ENCODE results near the gene KAT7.
"Not testable (repeated sequence)": the region's sequence is repeated elsewhere in the genome, so short reads cannot be mapped to it uniquely, and the experiment has no call there.

The KAT7 gene

GRCh38 chr17:49788478-49789242 is at the start of gene KAT7:
KAT7 (plus strand) TSS chr17:49788681; CDS start chr17:49788835, 154 bp downstream.
- peak; percentile 99 for DNase-seq

GRCh38 chr17:49739641-49740271 is 48.7 kb upstream of the KAT7 start:
- DNase-seq, result peak; percentile 70

GRCh38 chr17:49741009-49741691 is 47.3 kb upstream of the KAT7 start:
- no peak for DNase-seq

- DNase-seq, result no peak
Observed at GRCh38 chr17:49741692-49742076, 46.8 kb upstream of the KAT7 start.

GRCh38 chr17:49742166-49742638 is 46.3 kb upstream of the KAT7 start:
- no peak for DNase-seq

GRCh38 chr17:49745175-49746139 is 43.0 kb upstream of the KAT7 start:
- no peak for DNase-seq

- DNase-seq, result no peak
Observed at GRCh38 chr17:49746791-49747490, 41.5 kb upstream of the KAT7 start.

- DNase-seq, result no peak
Observed at GRCh38 chr17:49747632-49748031, 40.8 kb upstream of the KAT7 start.

- no peak for DNase-seq
Observed at GRCh38 chr17:49748223-49748622, 40.3 kb upstream of the KAT7 start.

- peak; percentile 70 for DNase-seq
Observed at GRCh38 chr17:49748791-49749190, 39.7 kb upstream of the KAT7 start.

- DNase-seq, result no peak
Observed at GRCh38 chr17:49749730-49750129, 38.8 kb upstream of the KAT7 start.

- DNase-seq, result no peak
Observed at GRCh38 chr17:49752508-49752907, 36.0 kb upstream of the KAT7 start.

GRCh38 chr17:49753959-49754391 is 34.5 kb upstream of the KAT7 start:
- no peak for DNase-seq

- peak; percentile 68 for DNase-seq
Observed at GRCh38 chr17:49755663-49756283, 32.7 kb upstream of the KAT7 start.

- no peak for DNase-seq
Observed at GRCh38 chr17:49756323-49757150, 31.9 kb upstream of the KAT7 start.

GRCh38 chr17:49757151-49757777 is 31.2 kb upstream of the KAT7 start:
- DNase-seq, result no peak

- not testable (repeated sequence) for DNase-seq
Observed at GRCh38 chr17:49758464-49759010, 29.9 kb upstream of the KAT7 start.

- DNase-seq, result no peak
Observed at GRCh38 chr17:49759203-49759602, 29.3 kb upstream of the KAT7 start.

GRCh38 chr17:49760296-49760695 is 28.2 kb upstream of the KAT7 start:
- DNase-seq, result no peak
